Uterus (tissue), 2 donors: Measurements from ENCODE around the gene PRKAR1B.

Experiments
- CTCF ChIP-seq, 4 experiments: fragments of 200-600 bp in 2 of 4; fragments of 450-650 bp in 2 of 4; sonication (generic) in 2 of 4; IDR thresholded peaks; one replicate each; pipeline ENCODE4 v1.5.1; 2016 to 2019; ENCODE audit warnings: antibody characterized with exemption in 4 of 4, mild to moderate bottlenecking in 2 of 4, moderate library complexity in 1 of 4
- POLR2A ChIP-seq, 2 donors: fragments of 450-650 bp; IDR thresholded peaks; one replicate each; pipeline ENCODE4 v1.6.1; 2016; ENCODE audit warnings: antibody characterized with exemption in 2 of 2, mild to moderate bottlenecking in 1 of 2, moderate library complexity in 1 of 2

GRCh38 chr7:572416-573268 lies 154.4 kb downstream of the PRKAR1B start:
- TF ChIP-seq CTCF (IDR thresholded peaks at IDR 0.05) (no peak), POLR2A (IDR thresholded peaks at IDR 0.05) (no peak)
